Left renal pelvis (tissue), 4 donors: Measurements from ENCODE around the gene DUOX1. TPM values are rescaled to one million over a fixed set of nuclear protein-coding genes. Genes with fewer than 3 reads are reported as not detected.
"Not testable (repeated sequence)": the region's sequence is repeated elsewhere in the genome, so short reads cannot be mapped to it uniquely, and the experiment has no call there.

ENCODE experiments used
- DNase-seq, 4 donors: peaks; one replicate each; pipeline ENCODE4 v3.0.0-alpha.2; 2013; ENCODE audit warnings: low read depth in 4 of 4, low spot score in 3 of 4
- polyA plus RNA-seq, 4 donors: library from polyadenylated mRNA; unstranded; fragments of 120-200 nt; gene quantifications; one replicate each; pipeline ENCODE4 v1.2.1, GENCODE V29; 2013; ENCODE audit not compliant: insufficient read length in 4 of 4

Gene DUOX1
- polyA plus RNA-seq: 1 to 10 TPM; 1.8 to 5.4 (median 2.4) TPM

DNA sequence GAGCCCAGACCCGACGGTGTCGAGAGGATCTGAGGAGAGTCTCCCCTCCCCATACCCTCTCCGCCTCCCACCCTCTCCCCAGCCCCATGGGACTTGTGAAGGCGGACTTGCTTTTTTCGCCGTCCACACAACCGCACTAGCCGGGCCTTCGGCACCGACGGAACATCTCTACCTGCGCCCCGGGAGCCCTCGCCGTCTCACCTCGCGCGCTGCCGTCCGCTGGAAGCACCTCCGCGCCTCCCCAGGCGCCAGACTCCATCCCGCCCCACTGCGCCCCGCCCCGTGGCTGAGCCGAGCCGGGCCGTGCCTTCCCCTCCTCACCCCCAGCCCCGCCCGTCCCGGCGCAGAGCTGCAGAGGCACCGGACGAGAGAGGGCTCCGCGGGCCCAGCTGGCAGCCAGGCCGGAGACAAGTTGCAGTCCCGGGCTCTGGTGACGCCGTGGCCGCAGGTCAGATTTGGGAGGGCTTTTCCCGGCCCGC lies at the start of gene DUOX1, which contains the start of gene DUOXA1:
Gene DUOX1, plus strand, starts transcription at position 344 of the 479 bp plus-strand sequence. CDS start 1,973 bp downstream, outside the sequence.
Gene DUOXA1, minus strand, starts transcription at position 229 of the 479 bp plus-strand sequence. CDS start 6,865 bp downstream, outside the sequence.
- no peak for DNase-seq

DNA sequence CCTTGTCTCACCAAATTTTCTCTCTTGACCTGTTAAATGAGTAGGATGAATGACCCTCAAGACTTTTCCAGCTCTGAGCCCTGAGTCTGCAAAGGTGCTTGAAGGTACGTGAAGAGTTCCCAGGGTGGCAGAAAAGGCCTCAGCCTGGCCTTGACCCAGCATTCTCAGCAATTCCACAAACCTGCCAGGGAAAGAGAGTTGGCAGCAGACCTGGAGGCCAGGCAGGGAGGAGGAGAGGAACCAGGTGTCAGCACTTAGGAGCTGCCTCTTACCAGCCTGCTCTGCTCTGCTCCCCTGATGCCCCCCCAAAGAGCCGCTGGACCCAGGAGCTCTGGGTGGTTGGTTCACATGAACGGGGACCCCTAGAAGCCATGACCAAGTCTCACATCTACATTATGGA lies 49.2 kb upstream of the DUOX1 start:
- not testable (repeated sequence) for DNase-seq

DNA sequence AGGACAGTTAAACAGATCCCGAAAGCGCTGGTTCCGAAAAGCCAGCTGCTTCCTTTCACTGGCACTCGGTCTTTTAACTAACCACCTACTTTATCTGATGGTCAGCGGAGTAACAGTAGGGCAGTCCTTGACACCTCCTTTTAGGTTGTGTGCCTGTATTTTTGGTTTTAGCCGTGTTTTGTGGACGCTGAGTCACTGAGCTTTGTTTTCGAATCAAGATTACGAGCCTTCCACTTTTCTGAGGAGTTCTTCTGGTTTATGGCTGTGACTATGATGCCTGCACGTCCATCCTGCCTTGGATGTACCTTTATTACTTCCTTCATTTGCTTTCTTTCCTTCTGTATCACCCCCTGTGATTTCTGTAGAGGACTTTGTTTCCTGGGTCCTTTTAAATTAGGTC lies 47.4 kb upstream of the DUOX1 start:
- DNase-seq: not testable (repeated sequence)

DNA sequence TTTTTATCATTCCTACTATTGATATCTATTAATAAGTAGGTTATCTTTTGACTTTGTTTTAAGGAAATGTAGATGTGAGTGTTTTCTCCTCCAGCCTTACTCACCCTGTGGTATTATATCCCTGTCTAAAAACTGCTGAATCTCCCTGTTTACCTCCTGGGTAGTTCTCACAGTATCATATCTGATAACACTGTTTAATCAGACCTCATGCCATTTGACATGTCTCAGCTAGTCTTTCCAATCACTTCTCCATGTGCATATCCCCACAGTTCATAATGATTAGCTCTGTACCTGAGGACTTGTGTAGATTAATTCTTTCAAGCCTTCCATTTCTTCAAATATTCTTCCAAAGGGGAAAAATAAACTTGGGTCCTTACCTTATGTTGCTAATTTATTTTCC lies 46.6 kb upstream of the DUOX1 start:
- no peak for DNase-seq

DNA sequence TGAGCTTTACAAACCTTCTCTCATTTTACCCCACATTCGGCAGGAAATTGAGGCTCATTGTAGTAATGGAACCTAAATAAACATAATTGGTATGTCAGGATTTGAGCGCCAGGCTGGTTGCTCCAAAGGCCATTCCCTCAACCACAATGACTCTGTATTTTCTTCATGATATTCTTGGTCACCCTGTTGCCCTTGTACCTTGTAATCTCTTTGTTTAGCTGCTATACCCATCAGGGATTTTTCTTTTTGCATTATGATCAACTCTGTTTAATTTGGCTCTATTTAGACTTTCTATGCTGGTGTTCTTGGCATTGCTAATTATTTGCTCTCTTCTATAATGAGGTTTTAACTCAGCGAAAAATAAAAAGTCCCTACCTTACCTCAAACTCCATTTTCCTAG lies 45.6 kb upstream of the DUOX1 start:
- DNase-seq: no peak

DNA sequence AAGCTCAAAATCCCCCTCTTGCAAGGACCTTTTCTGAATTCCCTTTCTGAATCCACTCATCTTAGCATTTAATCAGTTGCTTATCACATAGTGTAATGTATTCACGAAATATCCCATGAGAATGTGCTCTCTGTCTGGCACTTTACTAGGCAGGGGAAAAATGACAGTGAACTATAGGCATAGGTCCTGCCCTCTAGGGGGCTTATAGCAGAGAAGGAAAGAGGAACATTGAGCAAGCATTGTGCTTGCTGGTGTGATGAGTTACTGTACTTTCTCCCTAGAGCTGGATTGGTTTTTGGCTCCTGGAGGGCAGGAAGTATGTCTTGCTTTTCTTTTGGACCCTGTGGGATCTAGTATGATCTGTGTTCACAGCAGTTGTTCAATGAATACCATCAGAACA lies 42.3 kb upstream of the DUOX1 start:
- DNase-seq: no peak

DNA sequence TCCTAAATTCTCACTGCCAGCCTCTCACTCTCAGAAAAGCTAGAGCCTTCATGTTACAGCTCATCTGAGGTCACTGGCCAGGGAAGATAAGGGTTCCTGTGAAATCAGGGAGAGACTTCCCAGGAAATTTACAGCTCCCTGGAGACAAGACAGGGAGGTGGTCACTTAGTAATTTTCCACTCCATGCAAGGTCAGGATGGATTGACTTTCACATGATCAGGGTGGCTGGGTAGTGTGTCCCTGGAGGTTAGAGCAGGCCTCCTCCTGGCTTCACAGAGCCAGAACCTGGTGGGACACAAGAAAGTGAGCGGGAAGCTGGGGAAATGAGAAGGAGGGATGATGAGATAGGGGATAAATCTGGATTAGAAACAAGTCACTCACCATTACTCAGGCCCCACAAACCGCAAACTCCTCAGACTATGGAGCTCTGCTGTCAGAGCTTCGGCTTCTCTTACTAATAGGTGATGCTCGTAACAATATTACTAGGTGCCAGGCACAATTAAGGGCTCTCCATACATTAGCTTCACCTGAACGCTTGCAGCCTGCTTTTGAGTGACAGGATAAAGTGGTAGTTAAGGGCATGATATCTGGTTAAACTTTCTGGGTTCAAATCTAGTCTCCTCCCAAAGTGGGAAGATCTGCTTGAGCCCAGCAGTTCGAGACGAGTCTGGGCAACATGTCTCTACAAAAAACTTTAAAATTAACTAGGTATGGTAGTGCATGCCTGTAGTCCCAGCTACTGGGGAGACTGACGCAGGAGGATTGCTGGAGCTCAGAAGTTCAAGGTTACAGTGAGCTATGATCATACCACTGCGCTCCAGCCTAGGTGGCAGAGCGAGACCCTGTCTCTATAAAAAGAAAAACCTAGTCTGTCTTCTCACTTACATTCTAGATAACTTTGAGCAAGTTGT lies 40.7 kb upstream of the DUOX1 start:
- DNase-seq: no peak

DNA sequence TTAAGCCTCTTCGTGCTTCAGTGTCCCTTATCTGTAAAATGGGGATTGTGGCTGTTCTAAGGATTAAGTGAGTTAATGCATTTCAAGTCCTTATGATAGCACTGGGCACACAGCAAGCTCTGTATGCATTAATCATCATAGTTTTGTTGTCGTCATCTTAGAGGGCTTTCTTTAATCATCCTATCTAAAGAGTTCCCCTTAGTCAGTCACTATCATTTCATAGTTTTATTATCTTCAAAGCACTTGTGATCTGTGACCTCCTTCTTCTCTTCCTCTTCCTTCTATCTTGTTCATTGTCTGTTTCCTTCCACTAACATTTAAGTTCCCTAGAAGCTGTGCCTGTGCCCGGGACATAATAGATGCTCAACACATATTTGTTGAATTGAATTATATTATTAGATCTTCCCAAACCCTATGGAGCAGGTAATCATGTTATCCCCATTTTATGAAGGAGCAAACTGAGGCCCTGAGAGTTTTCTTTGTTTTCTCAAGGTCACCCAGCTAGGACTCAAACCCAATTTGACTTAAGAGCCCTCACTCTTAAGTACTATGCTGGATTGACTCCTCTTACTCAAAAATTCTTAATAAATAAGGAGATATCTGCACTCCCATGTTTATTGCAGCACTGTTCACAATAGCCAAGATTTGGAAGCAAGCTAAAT lies 40.0 kb upstream of the DUOX1 start:
- DNase-seq: no peak

DNA sequence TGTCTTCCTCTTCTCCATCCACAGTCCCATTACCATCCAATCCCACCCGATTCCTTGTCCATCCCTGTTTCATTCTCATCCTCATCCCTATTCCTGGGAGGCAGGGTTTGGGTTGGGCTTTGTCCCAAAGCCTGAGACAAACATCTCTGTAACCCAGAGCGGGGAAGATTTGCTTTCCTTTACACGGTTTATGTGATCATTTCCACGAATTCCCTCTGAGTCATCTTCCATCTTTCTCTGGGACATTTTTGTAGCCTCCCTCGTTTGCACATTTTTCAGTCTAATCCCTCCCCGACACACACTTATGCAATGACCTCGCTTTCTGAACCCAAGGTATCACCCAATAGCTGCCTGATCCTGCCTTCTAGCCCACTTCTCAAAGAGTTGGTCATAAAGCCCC lies 38.6 kb upstream of the DUOX1 start:
- DNase-seq: no peak

DNA sequence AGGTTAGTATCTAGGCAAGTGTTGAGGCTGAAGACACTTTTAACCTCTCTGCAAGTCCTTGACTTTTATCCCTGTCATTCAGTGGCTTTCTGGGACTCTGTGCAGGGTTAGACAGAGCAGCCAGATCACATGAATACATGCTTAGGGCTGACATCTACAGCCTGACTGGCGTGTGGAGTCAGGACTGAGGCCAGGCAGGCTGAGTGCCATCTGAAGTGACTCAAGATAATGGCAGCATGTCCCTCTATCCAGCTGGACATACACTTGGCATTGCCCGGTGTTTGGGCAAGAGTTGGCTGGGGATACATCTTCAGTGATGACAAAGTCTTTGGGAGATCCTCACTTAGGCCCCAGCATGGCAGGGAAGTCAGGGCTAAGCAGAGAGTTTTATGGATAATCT lies 38.2 kb upstream of the DUOX1 start:
- DNase-seq: no peak

DNA sequence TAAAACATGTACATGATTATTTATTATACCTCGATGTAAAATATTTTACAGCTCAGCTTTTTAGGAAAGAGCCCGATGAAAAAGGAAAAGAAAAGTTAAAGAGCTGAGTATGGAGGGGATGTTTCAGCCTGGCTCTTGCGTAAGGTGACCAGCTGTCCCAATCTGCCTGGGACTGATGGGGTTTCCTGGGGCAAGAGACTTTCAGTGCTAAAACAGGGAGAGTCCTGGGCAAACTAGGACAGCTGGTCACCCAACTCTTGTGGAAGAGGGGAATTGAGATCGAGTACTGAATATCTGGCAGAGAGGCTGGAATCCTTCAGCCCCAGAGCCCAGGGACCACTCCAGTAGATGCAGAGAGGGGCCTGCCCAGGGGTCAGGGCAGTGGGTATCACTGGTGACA lies 36.8 kb upstream of the DUOX1 start:
- DNase-seq: no peak

DNA sequence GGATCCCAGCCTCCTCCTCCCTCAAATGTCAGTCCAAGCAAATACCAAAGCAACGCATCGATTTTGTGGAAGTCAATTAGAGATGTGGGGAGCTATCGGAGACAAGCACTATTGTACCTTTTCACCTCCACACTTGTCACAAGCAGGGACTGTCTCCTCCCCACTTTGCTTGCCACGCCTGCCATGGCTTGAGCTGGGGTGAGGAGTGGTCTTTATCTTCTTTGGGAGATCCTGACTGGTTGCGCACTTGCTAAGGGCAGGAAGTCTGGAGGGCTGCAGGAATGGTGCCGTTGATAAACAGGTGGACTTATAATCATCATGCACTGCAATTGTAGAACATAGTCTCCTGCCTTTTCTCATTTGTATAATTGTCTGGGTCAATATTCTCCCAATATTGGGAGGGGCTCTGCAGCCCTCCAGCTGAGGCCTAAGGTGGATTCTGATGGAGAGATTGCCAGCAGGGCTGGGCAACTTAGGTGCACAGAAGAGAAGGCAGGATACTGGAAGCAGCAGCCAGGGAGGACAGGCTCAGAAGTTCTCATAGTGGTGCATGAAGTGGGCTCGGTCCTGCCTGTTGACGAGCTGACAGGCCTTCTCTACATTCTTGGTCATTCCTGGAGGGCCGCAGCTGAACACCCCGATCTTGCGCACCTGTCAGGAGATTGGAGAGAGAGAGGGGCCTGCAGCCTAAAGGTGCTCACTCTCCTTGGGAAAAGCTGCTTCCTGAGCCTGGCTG lies 36.0 kb upstream of the DUOX1 start:
- DNase-seq: no peak

DNA sequence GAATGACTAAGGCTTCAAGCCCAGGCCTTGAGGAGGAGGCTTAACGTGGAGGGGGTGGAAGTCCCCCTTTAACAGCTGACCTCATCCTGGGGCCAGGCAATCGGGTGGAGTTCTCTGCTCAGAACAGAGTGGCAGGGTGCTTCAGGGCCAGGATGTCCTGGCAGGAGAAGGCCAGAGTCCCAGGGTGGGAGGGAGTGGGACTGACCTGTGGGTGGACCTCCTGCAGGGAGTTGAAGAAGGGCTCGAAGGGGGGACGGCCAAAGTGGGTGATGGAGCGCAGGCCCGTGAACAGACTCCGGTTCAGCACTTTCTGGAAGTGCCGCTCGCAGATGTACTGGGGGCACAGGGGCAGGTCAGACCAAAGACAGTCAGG lies 35.5 kb upstream of the DUOX1 start:
- DNase-seq: no peak

DNA sequence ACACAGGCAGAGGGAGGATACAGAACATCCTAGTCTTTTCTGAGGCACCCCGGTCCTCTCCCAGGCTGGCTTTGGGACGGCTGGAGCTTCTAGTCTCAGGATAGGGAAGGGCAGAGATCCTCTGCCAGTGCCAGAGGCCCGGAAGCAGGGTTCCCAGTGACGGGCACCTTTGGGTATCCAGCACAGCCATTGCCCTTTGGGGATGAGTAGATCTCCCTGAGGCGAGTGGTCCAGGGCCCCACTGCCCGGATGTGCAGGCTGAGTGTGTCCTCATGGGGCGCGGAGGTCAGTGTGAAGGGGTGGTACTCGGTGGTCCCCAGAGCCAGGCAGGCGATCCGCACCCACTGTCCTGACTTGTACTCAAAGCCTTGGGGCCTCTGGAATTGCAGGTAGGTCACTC lies 34.1 kb upstream of the DUOX1 start:
- DNase-seq: no peak

DNA sequence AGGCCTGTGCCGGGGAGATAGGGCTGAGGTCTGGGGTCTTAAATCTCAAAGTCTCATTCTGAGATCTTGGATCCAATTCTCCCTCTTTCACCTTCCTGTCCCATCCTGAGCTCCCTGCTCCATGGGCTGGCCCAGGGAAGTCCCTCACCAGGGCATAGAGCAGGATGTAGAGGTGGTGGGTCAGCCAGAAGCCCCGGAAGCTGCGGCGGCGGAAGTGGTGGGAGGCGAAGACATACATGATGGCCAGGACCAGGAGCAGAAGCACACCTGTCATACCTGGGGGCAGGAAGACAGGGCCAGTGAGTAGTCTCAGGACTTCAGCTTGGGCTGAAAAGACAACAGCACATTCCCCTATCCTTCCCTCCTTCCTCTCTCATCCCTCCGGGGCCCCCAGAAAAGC lies 32.3 kb upstream of the DUOX1 start:
- no peak for DNase-seq

DNA sequence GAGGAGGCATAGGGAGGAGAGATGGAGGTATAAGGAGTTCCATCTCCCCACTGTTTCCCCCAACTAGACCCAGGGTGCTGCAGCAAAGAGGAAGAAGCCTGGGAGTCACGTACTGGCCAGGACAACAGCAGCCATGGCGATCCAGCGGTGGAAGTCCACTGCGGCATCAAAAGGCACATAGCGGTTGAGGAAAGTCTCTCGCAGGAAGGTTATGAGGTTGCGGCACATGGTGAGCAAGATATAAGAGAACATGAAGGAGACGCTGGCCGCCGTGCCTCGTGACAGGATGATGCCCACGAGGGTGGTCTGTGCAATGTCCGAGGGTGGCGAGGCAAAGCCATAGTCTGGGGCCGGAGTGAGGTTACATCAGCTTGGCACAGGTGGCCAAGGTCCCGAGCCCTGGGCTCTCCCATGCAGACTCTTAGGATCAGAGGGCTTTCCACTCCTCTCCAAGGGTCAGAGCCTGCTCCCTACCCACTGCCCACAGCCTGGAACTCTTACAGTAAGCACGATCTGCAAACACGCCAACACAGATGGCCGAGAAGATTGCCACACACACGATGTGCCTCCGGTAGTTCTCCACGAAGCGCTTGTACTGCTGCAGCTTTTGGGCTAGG lies 30.1 kb upstream of the DUOX1 start:
- no peak for DNase-seq

DNA sequence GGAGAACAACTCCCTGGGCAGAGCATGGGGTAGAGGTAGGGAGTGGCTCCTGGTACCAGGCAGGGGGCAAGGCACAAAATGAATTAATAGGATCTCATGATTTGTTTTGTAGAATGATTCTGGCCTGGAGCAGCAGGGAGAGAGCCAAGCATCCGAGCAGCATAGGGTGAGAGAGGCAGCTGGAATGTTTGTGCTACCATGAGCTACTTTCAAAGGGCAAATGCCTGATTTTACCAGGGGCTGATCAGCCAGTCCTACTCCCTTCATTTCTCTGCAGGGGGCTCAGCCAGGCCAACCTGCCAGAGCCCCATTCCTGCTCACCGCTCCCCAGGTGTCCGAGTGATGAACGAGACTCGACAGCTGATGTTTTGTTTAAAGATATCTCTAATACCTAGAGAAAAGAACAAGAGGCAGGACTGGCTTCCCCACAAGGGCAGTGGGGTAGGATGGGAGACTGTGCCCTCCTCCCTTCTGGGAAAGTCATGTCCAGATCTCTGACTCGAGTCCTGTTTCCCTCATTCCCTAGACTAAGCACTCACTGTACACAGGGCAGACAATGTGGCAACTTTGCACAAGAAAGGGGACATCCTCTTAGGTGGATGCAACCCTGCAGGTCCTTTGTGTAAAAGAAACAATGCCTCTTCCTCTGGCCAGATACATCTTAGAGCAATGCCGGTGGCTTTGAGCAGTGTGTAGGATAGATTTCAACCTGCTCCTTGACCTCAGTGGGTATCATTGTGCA lies 28.7 kb upstream of the DUOX1 start:
- no peak for DNase-seq

DNA sequence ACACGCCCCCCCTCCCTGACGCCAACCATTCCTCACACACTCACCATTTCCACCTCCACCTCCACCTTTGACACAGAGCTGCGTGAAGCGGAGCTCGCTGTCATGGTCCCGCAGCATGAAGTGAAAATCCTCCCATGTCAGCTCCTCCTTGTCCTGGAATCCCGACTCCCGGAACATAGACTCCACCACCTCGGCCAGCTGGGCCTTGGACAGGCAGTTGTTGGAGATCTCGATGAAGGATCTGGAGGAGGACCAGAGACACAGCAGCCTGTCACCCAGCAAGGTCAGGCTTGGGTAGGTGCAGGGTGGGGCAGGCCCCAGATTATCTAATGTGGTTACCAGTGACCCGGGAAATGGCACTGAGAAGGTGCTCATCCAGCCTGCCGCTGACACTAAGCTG lies 28.0 kb upstream of the DUOX1 start:
- DNase-seq: no peak

DNA sequence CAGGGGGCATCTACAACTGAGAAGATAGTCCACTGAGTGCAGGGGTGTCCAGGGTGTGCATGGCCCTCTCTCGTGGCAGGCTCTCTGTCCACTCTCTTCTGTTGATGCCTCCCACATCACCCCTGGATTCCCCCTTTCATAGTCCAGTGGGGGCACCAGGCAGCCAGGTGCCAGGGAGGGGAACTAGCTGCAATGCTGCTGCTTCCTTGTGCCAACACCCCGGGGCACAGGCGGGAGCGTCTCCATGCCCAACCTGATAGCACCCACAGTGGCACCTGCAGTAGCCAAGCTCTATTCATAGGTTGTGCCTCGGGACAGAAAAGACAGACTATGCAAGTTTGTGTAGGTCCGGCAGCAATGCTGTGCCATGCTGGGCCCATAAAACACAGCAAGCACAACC lies 27.6 kb upstream of the DUOX1 start:
- DNase-seq: no peak

DNA sequence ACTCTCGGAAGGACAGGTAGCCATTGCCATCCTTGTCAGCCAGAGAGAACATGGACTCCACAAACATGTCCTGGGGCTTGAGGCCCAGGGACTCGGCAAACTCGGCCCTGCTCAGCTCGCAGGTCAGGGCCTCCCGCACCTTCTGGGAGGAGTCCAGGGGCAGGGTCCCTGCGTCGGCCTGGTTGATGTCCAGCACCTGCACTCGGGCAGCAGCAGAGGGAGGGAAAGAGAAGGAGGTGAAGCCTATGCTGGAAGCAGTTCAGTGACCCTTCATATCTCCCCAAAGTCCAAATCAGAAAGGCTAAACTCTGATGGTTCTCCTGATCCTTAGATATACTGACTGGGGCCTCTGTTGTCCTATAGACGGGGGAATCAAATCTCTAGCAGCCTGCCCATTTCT lies 25.6 kb upstream of the DUOX1 start:
- DNase-seq: not testable (repeated sequence)
